ENCODE measurements around the gene WDSUB1.

Gene WDSUB1

GRCh38 chr2:159186462-159186861 is 100.0 kb downstream of the WDSUB1 start:
- H2BK5ac ChIP-seq (ENCODE audit: low read depth, low read length, poor library complexity, severe bottlenecking), result peak overlapping the region; percentile 1
- 88% methylated on average over 4 of the region's 4 CpGs for WGBS

More at GRCh38 chr2:159186462-159186861, 100.0 kb downstream of the WDSUB1 start:
- DNase-seq, result peak; percentile 11
- no peak overlapping the region for H4K8ac ChIP-seq (ENCODE audit: low read length)
- peak overlapping the region; percentile 31 for H2AK5ac ChIP-seq (ENCODE audit: low read length, severe bottlenecking)
- no peak overlapping the region for H3K14ac ChIP-seq (ENCODE audit: low read length in 2 of 2)
- H2BK120ac ChIP-seq (ENCODE audit: low read depth, low read length), result no peak overlapping the region
- H3K4me2 ChIP-seq (ENCODE audit: low read length, poor library complexity, severe bottlenecking), result no peak overlapping the region
- no peak overlapping the region for H4K91ac ChIP-seq (ENCODE audit: low read length)
- peak overlapping the region; percentile 88 for H3K27ac ChIP-seq (ENCODE audit: low read length, poor library complexity, severe bottlenecking)
- H2BK15ac ChIP-seq (ENCODE audit: low read depth, poor library complexity, severe bottlenecking), result no peak overlapping the region
- H3K18ac ChIP-seq (ENCODE audit: low read depth in 1 of 2, low read length in 2 of 2), result no peak overlapping the region
- H2BK12ac ChIP-seq (ENCODE audit: low read length in 2 of 2), result no peak overlapping the region
- no peak overlapping the region for H3K4me3 ChIP-seq (ENCODE audit: insufficient read depth in 1 of 2, low read depth in 1 of 2, low read length in 2 of 2)
- H2AFZ ChIP-seq (ENCODE audit: low read depth, low read length), result no peak overlapping the region
- H3K9ac ChIP-seq (ENCODE audit: low read length), result no peak overlapping the region
- H3K4me1 ChIP-seq (ENCODE audit: control insufficient read depth, insufficient read depth, low read depth, low read length), result peaks cover 22% of the 10 kb centered on the region
- H3K9me3 ChIP-seq (ENCODE audit: control insufficient read depth, low read length), result no peaks in the 10 kb centered on the region
- H3K36me3 ChIP-seq (ENCODE audit: control insufficient read depth in 1 of 2, insufficient read depth in 2 of 2, low read depth in 1 of 2, low read length in 2 of 2), result peaks cover 6 to 36% of the 10 kb centered on the region in 2 experiments
- no peak overlapping the region for H3K4ac ChIP-seq (ENCODE audit: low read depth in 1 of 2, low read length in 2 of 2)
- no peaks in the 10 kb centered on the region for H3K27me3 ChIP-seq (ENCODE audit: control insufficient read depth in 1 of 2, insufficient read depth in 1 of 2, low read length in 2 of 2)
- peaks cover 34% of the 10 kb centered on the region for H3K79me1 ChIP-seq (replicated peaks; ENCODE audit: low read length, poor library complexity, severe bottlenecking)
- no peak overlapping the region for H3K23ac ChIP-seq (ENCODE audit: low read length in 2 of 2)

Small RNA genes lying within 50 kb of the gene (small RNA-seq; reads per million reads assigned to genes)
- gene MIR6888 (ENCODE audit: low read depth), result 2.0 reads per million

Measured in mesenchymal stem cell (in vitro differentiated cells and primary cell).